EL (cell line): ENCODE measurements around the gene IQCF6.
"Not testable (repeated sequence)": the region's sequence is repeated elsewhere in the genome, so short reads cannot be mapped to it uniquely, and the experiment has no call there.

Experiments
- DNase-seq: peaks from one replicate; pipeline ENCODE4 v3.0.0-alpha.2; 2016

The IQCF6 gene

DNA sequence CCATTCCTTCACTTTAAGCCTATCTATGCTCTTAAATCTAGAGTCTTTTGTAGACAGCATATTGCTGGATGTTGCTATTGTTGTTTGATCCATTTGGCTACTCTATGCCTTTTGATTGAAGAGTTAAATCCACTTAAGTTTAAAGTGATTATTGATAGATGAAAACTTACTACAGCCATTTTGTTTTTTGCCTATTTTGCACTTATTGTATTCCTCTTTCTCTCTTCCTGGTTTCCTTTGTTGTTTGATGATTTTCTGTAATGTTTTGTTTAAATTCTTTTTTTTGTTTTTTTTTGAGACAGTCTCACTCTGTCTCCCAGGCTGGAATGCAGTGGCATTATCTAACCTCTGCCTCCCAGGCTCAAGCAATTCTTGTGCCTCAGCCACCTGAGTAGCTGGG, 19.8 kb downstream of the IQCF6 start:
- DNase-seq: no peak

DNA sequence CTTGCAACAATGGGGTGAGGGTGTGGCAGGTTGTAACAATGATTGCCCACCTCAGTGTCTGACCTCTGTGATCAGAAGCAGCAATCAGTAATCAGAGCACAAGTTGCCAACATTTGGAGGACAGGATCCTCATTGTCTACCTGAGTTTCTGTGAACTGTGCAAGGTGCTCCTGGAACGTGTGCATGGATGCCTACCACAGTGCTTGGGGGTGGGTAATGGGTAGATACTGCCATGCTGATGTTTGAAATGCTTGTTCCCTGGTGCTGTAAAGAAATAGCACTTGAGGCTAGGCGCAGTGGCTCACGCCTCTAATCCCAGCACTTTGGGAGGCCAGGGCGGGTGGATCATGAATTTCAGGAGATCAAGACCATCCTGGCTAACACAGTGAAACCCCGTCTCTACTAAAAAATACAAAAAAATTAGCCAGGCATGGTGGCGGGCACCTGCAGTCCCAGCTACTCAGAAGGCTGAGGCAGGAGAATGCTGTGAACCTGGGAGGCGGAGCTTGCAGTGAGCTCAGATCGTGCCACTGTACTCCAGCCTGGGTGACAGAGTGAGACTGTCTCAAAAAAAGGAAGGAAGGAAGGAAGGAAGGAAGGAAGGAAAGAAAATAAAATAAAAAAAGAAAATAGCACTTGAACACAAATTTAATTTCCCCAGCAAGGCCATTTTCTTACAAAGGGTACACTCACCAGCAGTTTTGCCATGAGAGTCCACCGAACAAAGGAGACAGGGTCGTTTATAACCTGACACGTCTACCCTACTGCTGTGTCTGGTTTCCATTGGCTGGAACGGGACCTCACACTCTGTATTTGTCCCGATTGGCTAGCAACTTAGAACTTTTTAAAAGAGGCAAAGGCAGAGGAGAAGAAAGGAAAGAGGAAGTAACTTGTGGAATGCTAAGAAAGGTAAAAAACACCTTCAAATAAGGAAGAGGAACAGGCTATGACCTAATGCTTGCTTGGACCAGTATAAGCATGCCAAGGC, 25.0 kb downstream of the IQCF6 start:
- not testable (repeated sequence) for DNase-seq

DNA sequence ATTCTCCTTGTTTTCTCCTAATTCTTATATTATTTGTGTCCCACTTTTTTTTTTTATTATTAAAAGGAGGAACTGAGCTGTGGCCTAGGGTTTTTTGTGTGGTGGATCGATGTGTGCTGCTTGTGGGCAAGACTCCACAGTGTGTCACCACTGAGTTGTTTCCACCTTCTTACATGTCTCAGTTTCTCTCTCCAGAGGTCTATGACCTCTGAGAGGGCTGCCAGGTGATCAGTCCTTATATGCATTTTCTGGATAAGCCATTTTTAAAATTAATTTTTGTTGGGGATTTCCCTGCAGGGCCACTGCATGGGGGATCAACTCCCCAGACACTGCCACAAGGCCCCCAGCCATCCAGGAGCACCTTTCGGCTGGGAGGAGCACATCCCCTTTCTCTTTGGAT, 27.8 kb downstream of the IQCF6 start:
- no peak for DNase-seq

DNA sequence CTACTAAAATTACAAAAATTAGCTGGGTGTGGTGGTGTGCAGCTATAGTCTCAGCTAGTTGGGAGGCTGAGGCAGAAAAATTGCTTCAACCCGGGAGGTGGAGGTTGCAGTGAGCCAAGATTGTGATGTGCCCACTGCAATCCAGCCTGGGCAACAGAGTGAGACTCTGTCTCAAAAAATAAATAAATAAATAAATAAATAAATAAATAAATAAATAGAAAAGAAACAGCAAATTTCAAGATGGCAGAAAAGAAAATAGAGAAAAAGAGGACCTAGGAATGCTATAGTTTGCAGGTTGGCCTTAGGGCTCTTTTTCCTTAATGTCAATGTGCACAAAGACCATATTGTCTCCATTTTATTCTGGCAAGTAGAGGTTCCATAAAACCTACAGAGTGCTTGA, 28.2 kb downstream of the IQCF6 start:
- DNase-seq: no peak

DNA sequence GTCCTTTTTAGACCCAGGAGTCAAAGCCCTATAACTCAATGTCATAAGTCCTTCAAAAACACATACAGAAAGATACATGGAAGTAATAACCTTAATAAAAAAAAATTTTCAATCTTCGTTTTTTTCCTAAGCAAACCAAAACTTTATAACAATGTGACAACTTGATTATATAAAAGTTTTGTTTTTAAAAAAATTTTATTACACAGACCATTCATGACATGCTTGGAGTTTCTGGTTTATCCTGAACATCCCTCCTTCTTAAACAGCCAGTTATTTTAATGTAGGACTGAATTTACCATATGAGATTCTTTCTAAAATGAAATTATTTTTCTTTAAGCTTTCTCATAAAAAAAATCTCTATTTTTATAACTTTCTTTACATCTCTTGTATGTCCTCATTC, 30.7 kb downstream of the IQCF6 start:
- no peak for DNase-seq

DNA sequence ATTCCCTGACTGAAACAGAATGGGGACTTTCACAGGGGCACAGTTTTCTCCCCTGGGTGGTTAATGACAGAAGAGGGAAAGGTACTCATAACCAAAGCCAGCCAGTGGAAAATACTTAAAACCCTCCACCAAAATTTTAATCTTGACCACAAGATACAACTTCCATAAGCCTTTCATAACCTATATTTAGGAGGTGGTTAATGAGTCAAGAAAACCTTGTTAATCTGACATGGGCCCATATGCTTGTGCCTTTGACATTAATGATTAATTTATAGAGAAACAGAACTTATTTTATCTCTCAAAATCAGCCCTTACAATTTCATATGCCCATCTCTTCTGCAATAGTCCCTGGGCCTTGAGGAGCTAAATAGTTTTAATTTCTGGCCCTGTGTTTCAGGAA, 31.2 kb downstream of the IQCF6 start:
- DNase-seq: no peak

DNA sequence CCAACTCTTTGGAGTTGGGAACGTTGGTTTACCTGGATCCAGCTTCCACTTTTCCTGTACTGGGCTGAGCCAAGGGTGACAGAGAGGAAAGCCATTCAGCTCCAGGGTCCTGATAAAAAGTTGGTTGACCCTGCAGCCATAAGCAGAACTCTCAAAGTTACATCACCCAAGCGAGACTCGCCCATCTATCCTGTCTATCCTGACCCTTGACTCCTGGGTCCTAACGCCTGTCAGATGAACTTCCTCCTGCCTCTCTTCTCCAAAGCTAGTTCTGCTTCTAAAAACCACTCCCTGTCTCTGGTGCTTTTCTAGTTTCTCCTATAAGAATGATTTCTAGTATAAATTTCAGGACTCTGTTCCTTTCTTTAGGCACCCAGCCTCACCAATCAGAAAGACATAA, 36.1 kb downstream of the IQCF6 start:
- DNase-seq: not testable (repeated sequence)

DNA sequence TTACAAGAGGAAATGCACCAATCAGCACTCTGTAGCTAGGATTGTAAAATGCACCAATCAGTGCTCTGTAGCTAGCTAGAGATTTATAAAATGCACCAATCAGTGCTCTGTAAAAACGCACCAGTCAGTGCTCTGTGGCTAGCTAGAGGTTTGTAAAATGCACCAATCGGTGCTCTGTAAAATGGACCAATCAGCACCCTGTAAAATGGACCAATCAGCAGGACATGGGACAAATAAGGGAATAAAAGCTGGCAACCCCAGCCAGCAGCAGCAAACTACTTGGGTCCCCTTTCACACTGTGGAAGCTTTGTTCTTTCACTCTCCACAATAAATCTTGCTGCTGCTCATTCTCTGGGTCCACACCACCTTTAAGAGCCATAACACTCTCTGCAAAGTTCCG, 36.7 kb downstream of the IQCF6 start:
- not testable (repeated sequence) for DNase-seq

DNA sequence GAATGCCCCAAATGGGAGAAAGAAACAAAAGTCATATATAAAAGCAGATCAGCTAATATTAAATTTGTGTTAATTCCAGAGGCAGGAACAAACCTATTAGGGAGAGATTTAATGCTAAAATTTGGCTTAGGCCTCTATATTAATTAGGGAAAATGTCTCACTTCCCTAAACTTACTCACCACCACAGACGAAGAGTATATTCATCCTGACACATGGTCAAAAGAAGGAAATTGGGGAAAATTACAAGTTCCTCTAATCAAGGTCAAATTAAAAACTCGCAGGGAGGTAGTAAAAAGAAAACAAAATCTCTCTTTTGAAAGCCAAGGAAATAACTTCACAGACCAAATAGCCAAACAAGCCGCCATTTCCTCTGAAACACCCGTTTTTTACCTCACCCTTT, 39.9 kb downstream of the IQCF6 start:
- DNase-seq: no peak

DNA sequence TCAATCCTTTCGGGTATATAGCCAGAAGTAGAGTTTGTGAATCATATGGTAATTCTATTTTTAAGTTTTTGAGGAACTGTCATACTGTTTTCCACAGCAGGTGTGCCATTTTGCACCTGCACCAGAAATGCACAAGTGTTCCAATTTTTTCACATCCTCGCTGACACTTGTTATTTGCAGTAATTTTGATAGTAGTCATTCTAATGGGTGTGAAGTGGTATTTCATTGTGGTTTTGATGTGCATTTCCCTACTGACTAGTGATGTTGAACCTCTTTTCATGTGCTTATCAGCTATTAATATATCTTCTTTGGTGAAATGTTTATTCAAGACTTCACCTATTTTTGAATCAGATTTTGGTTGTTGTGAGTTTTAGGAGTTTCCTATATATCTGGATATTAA, 43.1 kb downstream of the IQCF6 start:
- no peak for DNase-seq

DNA sequence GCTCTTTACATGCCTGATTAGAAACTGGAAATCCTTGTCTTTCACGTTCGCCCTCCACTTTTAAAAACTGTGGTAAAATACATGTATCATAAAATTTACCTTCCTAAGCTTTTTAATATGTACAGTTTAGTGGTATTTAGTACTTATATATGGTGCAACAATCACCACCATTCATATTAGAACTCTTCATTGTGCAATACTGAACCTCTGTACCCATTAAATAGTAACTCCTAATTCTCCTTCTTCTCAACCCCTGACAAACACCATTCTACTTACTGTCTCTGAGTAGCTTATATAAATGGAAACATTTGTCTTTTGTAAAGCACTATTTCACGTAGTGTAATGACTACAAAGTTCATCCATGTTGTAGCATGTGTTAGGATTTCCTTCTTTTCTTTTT, 44.0 kb downstream of the IQCF6 start:
- no peak for DNase-seq

DNA sequence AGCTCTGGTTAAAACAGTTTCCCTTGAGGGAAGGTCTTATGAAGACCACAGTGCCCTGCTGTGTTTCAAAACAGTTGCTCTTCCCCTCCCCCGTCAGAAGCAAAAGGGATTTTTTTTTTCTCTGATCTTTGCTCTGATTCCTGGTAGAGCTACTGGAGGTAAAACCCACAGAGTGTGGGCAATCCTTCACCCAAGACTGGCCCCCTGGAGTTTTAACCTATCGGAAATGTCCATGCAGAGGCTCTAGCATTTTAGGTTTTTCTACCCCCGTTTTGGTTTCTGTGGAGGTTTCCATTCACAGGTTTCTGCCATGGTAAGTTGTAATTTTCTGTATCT, 44.5 kb downstream of the IQCF6 start:
- DNase-seq: no peak

DNA sequence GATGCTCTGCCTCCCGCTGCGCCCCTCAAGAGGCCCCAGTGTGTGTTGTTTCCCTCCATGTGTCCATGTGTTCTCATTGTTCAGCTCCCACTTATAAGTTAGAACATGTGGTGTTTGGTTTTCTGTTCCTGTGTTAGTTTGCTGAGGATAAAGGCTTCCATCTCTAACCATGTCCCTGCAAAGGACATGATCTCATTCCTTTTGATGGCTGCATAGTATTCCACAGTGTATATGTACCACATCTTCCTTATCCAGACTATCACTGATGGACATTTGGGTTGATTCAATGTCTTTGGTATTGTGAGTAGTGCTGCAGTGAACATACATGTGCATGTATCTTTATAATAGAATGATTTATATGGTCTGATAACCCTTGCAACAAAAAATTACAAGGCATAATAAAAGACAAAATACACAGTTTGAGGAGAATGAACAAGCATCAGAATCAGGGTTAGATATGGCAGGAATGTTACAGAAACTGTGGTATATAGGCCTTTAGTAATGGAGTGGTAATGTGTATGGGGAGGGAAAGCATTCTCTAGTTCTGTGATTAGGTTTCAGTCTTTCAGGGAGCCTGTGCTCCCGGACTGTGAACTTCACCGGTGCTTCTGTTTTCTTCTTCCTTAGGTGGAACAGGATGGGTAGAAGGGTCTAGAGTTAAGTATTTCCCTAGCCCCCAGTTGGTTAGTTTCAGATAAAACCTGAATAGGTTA, 45.0 kb downstream of the IQCF6 start:
- no peak for DNase-seq

DNA sequence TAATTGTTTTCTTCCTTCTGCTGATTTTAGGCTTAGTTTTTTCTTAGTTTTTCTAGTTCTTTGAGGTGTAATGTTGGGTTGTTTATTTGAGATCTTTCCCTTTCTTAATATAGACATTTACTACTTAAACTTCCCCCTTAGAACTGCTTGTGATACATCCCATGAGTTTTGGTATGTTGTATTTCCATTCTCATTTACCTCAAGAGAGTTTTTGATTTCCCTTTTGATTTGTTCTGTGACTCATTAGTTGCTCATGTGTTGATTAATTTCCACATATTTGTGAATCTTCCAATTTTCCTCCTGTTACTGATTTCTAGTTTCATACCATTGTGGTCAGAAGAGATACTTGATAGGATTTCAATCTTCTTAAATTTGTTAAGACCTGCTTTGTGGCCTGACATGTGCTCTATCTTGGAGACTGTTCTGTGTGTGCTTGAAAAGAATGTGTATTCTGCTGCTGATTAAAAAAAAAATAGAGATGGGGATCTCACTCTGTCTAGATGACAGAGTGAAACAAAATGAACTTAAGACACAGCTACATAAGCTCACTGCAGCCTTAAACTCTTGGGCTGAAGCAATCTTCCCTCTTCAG, 49.9 kb downstream of the IQCF6 start:
- DNase-seq: no peak
